ENCODE measurements around the gene DZIP1.

Gene DZIP1

GRCh38 chr13:95530178-95530577 is 114.3 kb downstream of the DZIP1 start:
- Histone ChIP-seq H3K79me2 (ENCODE audit: insufficient read depth, low read depth) (no peaks in the 10 kb centered on the region), H3K36me3 (ENCODE audit: insufficient read depth) (no peaks in the 10 kb centered on the region), H2AFZ (ENCODE audit: low read depth) (no peak overlapping the region), H3K4me3 (IDR thresholded peaks at IDR 0.05; ENCODE audit: insufficient read depth, low read depth, low read length) (no peak overlapping the region), H3K4me2 (no peak overlapping the region), H4K20me1 (ENCODE audit: insufficient read depth) (no peaks in the 10 kb centered on the region), H3K9ac (no peak overlapping the region), H3K27ac (no peak overlapping the region), H3K27me3 (ENCODE audit: insufficient read depth, low read depth) (no peaks in the 10 kb centered on the region), H3K4me1 (ENCODE audit: low read depth, poor library complexity, severe bottlenecking) (no peaks in the 10 kb centered on the region)
- no peak for TF ChIP-seq CTCF (conservative IDR thresholded peaks at IDR 0.05; ENCODE audit: low read depth, low read length)
